Activated CD8-positive, alpha-beta T cell treated with anti-CD3 and anti-CD28 coated beads for 36 hours (primary cell): ENCODE measurements around the gene PPP3CB. TPM values are rescaled to one million over a fixed set of nuclear protein-coding genes. Genes with fewer than 3 reads are reported as not detected.

Experiments used
- ATAC-seq: fragments of 200-7000 bp; cut with Tn5 transposase; one replicate; pipeline ENCODE4 v1.10.0; 2021; ENCODE audit warnings: mild to moderate bottlenecking, moderate library complexity
- CTCF ChIA-PET: fragments of 350-600 bp; sonication (Branson Sonifier 250); formaldehyde crosslinking; loops from one replicate; lab custom pipeline; 2021; ENCODE audit warnings: antibody characterized with exemption; lab: Charles Lee
- POLR2A ChIA-PET: fragments of 350-600 bp; sonication (Branson Sonifier 250); formaldehyde crosslinking; loops from one replicate; lab custom pipeline; 2021; ENCODE audit warnings: antibody characterized with exemption; lab: Charles Lee
- DNase-seq: peaks from one replicate; pipeline ENCODE4 v3.0.0-alpha.2; 2020
- H3K27ac Mint-ChIP-seq: one replicate; pipeline ENCODE4 v1.8.0; 2021; ENCODE audit warnings: mild to moderate bottlenecking, mixed read lengths
- H3K27me3 Mint-ChIP-seq: one replicate; pipeline ENCODE4 v1.8.0; 2021; ENCODE audit warnings: mixed read lengths
- H3K36me3 Mint-ChIP-seq: one replicate; pipeline ENCODE4 v1.8.0; 2021; ENCODE audit warnings: low read depth, mixed read lengths
- H3K4me1 Mint-ChIP-seq: one replicate; pipeline ENCODE4 v1.8.0; 2021; ENCODE audit warnings: low read depth, mixed read lengths
- H3K4me3 Mint-ChIP-seq: one replicate; pipeline ENCODE4 v1.8.0; 2021; ENCODE audit warnings: mild to moderate bottlenecking, moderate library complexity, mixed read lengths
- H3K9me3 Mint-ChIP-seq: one replicate; pipeline ENCODE4 v1.8.0; 2021; ENCODE audit warnings: mixed read lengths
- intact Hi-C: fragments of 100-400 bp; cut with micrococcal nuclease; formaldehyde crosslinking; loops from one replicate; pipeline ENCODE4 v1.10.0; 2022
- total RNA-seq, 2 experiments: library from RNA; stranded (reverse); gene quantifications; one replicate each; pipeline ENCODE4 v1.2.3, GENCODE V29; 2021
- TF ChIP-seq, protein P1 (sequence below): fragments of 200-600 bp; IDR thresholded peaks from one replicate; pipeline ENCODE4 v1.8.0; 2022; ENCODE audit warnings: antibody characterized with exemption, mild to moderate bottlenecking

The PPP3CB gene
- total RNA-seq, 2 experiments from 2014 or later, result 35.8 to 36.5 TPM

DNA sequence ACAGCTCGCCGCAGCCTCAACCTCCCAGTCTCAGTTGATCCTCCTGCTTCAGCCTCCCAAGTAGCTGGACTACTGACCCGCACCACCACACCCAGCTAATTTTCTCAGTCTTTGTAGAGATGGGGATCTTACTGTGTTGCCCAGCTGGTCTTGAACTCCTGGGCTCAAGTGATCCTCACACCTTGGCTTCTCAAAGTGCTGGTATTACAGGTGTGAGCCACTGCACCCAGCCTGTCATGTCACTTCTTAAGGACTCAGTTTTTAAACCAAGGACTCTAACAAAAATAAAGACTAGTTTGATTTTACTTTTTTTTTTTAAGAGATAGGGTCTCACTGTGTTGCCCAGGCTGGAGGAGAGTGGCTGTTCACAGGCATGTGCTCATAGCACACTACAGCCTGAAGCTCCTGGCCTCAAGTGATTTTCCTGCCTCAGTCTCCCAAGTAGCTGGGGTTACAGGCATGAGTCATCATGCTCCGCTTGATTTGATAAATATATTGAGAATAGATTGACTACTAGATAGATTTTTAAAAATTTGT, 16.5 kb upstream of the PPP3CB start:
- Mint-ChIP-seq H3K27me3 (no peaks in the 10 kb centered on the region), H3K4me1 (no peaks in the 10 kb centered on the region), H3K36me3 (no peaks in the 10 kb centered on the region), H3K9me3 (no peaks in the 10 kb centered on the region), H3K4me3 (no peak overlapping the region), H3K27ac (no peak overlapping the region)
- intact Hi-C loops, result no loop called here
- ATAC-seq (no peak), DNase-seq (no peak)
- POLR2A ChIA-PET, result interaction anchor here (1.6 kb wide), 1 partner anchor 17 kb away, joined by 4 read pairs; the partner anchor contains the start of gene PPP3CB
- TF ChIP-seq, protein P1, sequence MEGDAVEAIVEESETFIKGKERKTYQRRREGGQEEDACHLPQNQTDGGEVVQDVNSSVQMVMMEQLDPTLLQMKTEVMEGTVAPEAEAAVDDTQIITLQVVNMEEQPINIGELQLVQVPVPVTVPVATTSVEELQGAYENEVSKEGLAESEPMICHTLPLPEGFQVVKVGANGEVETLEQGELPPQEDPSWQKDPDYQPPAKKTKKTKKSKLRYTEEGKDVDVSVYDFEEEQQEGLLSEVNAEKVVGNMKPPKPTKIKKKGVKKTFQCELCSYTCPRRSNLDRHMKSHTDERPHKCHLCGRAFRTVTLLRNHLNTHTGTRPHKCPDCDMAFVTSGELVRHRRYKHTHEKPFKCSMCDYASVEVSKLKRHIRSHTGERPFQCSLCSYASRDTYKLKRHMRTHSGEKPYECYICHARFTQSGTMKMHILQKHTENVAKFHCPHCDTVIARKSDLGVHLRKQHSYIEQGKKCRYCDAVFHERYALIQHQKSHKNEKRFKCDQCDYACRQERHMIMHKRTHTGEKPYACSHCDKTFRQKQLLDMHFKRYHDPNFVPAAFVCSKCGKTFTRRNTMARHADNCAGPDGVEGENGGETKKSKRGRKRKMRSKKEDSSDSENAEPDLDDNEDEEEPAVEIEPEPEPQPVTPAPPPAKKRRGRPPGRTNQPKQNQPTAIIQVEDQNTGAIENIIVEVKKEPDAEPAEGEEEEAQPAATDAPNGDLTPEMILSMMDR, result no peak
- CTCF ChIA-PET, result interaction anchor here (1.4 kb wide), 1 partner anchor 18 kb away, joined by 3 read pairs; no protein-coding TSS in a partner anchor

- no peak overlapping the region for H3K4me3 Mint-ChIP-seq
- ChIA-PET POLR2A (interaction anchor here (1.2 kb wide), 1 partner anchor 14 kb away, joined by 3 read pairs; no protein-coding TSS in a partner anchor), CTCF (no interaction called here)
Observed at GRCh38 chr10:73509695-73510094, 13.9 kb upstream of the PPP3CB start.

DNA sequence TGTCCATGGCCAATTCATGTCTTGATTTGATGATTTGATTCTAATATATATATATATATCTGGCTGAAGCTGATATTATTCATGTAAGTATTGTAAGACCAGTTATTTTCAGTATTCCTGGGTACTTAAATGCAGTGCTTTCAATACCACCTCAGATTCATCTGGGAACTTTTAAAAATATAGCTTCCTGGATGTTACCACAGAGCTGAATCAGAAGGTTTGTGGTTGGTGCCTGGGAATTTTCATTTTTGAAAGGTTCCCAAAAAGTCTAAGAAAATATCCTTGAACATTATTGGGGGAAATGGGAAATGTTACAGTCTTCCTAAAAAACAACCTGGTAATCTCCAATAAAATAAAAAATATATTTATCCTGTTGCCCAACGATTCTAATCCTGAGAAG, 10.7 kb upstream of the PPP3CB start:
- no peak overlapping the region for H3K4me3 Mint-ChIP-seq
- H3K4me1 Mint-ChIP-seq, result peaks cover 4% of the 10 kb centered on the region
- H3K27me3 Mint-ChIP-seq, result no peaks in the 10 kb centered on the region
- CTCF ChIA-PET, result interaction anchor here (1.0 to 1.1 kb wide), 2 partner anchors 23 to 137 kb away, joined by 4 read pairs; no protein-coding TSS in a partner anchor
- no peak for ATAC-seq
- H3K36me3 Mint-ChIP-seq, result peaks cover 3% of the 10 kb centered on the region
- H3K9me3 Mint-ChIP-seq, result no peaks in the 10 kb centered on the region
- no peak overlapping the region for H3K27ac Mint-ChIP-seq
- DNase-seq, result no peak
- intact Hi-C loops, result no loop called here
- TF ChIP-seq, protein P1, result no peak
- POLR2A ChIA-PET, result no interaction called here

More at GRCh38 chr10:73509695-73510094, 13.9 kb upstream of the PPP3CB start:
- Mint-ChIP-seq H3K27me3 (no peaks in the 10 kb centered on the region), H3K4me1 (no peaks in the 10 kb centered on the region), H3K27ac (no peak overlapping the region), H3K9me3 (no peaks in the 10 kb centered on the region), H3K36me3 (peaks cover 2% of the 10 kb centered on the region)
- no peak for DNase-seq
- no peak for ATAC-seq
- intact Hi-C loops, result no loop called here
- TF ChIP-seq, protein P1, result no peak

GRCh38 chr10:73506074-73506473, 10.2 kb upstream of the PPP3CB start:
- intact Hi-C loops, result no loop called here
- ATAC-seq, result no peak
- no peak for DNase-seq
- POLR2A ChIA-PET, result no interaction called here
- H3K4me3 Mint-ChIP-seq, result no peak overlapping the region
- CTCF ChIA-PET, result interaction anchor here (1.0 to 1.1 kb wide), 2 partner anchors 23 to 137 kb away, joined by 4 read pairs; no protein-coding TSS in a partner anchor
- H3K27me3 Mint-ChIP-seq, result no peaks in the 10 kb centered on the region
- H3K9me3 Mint-ChIP-seq, result no peaks in the 10 kb centered on the region
- H3K27ac Mint-ChIP-seq, result no peak overlapping the region
- peaks cover 3% of the 10 kb centered on the region for H3K36me3 Mint-ChIP-seq
- peaks cover 8% of the 10 kb centered on the region for H3K4me1 Mint-ChIP-seq
- TF ChIP-seq, protein P1, result no peak

DNA sequence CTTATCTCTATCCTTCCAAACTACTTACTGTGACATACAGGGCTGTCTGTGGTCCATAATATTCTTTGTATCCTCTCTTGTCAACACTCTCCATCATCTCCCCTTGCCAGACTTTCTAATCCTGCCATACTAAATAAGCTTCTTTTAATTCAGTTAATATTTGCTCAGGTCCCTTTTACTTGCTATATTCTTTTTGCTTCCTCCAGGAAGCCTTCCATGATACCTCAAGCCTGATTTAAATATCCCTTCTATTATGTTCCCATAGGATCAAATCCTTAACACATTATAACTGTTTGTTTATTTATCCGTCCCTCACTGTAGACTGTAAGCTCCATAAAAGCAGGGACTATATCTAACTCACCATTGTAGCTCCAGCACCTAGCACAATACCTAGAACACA, 7.2 kb upstream of the PPP3CB start:
- TF ChIP-seq, protein P1, result no peak
- H3K4me1 Mint-ChIP-seq, result peaks cover 9% of the 10 kb centered on the region
- intact Hi-C loops, result no loop called here
- H3K27ac Mint-ChIP-seq, result no peak overlapping the region
- no peaks in the 10 kb centered on the region for H3K27me3 Mint-ChIP-seq
- peaks cover 3% of the 10 kb centered on the region for H3K36me3 Mint-ChIP-seq
- DNase-seq, result no peak
- no peak for ATAC-seq
- H3K9me3 Mint-ChIP-seq, result no peaks in the 10 kb centered on the region
- POLR2A ChIA-PET, result no interaction called here
- no peak overlapping the region for H3K4me3 Mint-ChIP-seq
- CTCF ChIA-PET, result interaction anchor here (1.2 kb wide), 1 partner anchor 27 kb away, joined by 5 read pairs; no protein-coding TSS in a partner anchor
